Measurements from ENCODE around the gene SELENOF. TPM values are rescaled to one million over a fixed set of nuclear protein-coding genes. Genes with fewer than 3 reads are reported as not detected.
A peak's percentile ranks its signal among the peaks of the same experiment; 100 is the strongest.

The SELENOF gene
- total and polyA plus RNA-seq, 2 of the 13 experiments (the other 11 are each of a cell fraction or from before 2014, with no cell fraction given): 133 to 163 TPM

GRCh38 chr1:86914998-86915736, 1.2 kb upstream of the SELENOF start (continued):
- TF ChIP-seq ZFAT (CRISPR knock-in tag; conservative IDR thresholded peaks at IDR 0.05): no peak
- TF ChIP-seq HNF1A (IDR thresholded peaks at IDR 0.05; ENCODE audit: low read depth): no peak
- no peak for TF ChIP-seq HNF1A (CRISPR knock-in tag; IDR thresholded peaks at IDR 0.05; ENCODE audit: borderline replicate concordance)
- TF ChIP-seq ZBTB42 (CRISPR knock-in tag; IDR thresholded peaks at IDR 0.05): 0 out of 2 replicates have a peak, but pooled peaks have one; percentile 32
- TF ChIP-seq ZNF446 (CRISPR knock-in tag; IDR thresholded peaks at IDR 0.05): peak; percentile 59; the same call in 1 of the 2 replicates
- TF ChIP-seq NPAS2 (CRISPR knock-in tag; IDR thresholded peaks at IDR 0.05; ENCODE audit: borderline replicate concordance): no peak
- TF ChIP-seq CREB1 (IDR thresholded peaks at IDR 0.05): no peak
- TF ChIP-seq CREB1 (CRISPR knock-in tag; IDR thresholded peaks at IDR 0.05): no peak
- no peak for TF ChIP-seq MAFG (CRISPR knock-in tag; IDR thresholded peaks at IDR 0.05)
- no peak for TF ChIP-seq RARG (CRISPR knock-in tag; IDR thresholded peaks at IDR 0.05; ENCODE audit: low read depth)
- TF ChIP-seq TGIF2 (CRISPR knock-in tag; IDR thresholded peaks at IDR 0.05): peak; percentile 50; the same call in 1 of the 2 replicates
- no peak for TF ChIP-seq TEAD3 (CRISPR knock-in tag; optimal IDR thresholded peaks at IDR 0.05; ENCODE audit: borderline replicate concordance)
- TF ChIP-seq MAFF (IDR thresholded peaks at IDR 0.05; ENCODE audit: low read depth, low read length): no peak
- no peak for TF ChIP-seq HOXA9 (CRISPR knock-in tag; IDR thresholded peaks at IDR 0.05; ENCODE audit: borderline replicate concordance)
- TF ChIP-seq MBD4 (IDR thresholded peaks at IDR 0.05; ENCODE audit: borderline replicate concordance, low read length): no peak
- TF ChIP-seq ATF6 (CRISPR knock-in tag; conservative IDR thresholded peaks at IDR 0.05): no peak
- TF ChIP-seq ZNF597 (CRISPR knock-in tag; IDR thresholded peaks at IDR 0.05): no peak
- no peak for TF ChIP-seq HNRNPLL (IDR thresholded peaks at IDR 0.05; ENCODE audit: low read depth, low read length, poor library complexity, severe bottlenecking)
- TF ChIP-seq ZNF660 (CRISPR knock-in tag; IDR thresholded peaks at IDR 0.05; ENCODE audit: borderline replicate concordance, low read depth): no peak
